Fibroblast of lung (primary cell): Measurements from ENCODE around the gene TGFB2. TPM values are rescaled to one million over a fixed set of nuclear protein-coding genes. Genes with fewer than 3 reads are reported as not detected.

Experiments
- DNase-seq, 2 donors: peaks; one replicate each; pipeline versions ENCODE4 v3.0.0 to v3.0.0-alpha.2; 2010; ENCODE audit warnings: low read depth in 2 of 2
- H2AFZ ChIP-seq: 2 replicates; pipeline ENCODE4 v1.5.1; 2012; ENCODE audit warnings: low read length, control low read depth, inconsistent platforms
- H3K27ac ChIP-seq: 2 replicates; pipeline ENCODE4 v1.5.1; 2011; ENCODE audit warnings: low read length, control low read depth; ENCODE audit not compliant: insufficient read depth
- H3K27me3 ChIP-seq: 2 replicates; pipeline ENCODE4 v1.5.1; 2011; ENCODE audit warnings: mild to moderate bottlenecking, low read length; ENCODE audit not compliant: control insufficient read depth, insufficient read depth
- H3K36me3 ChIP-seq: 2 replicates; pipeline ENCODE4 v1.5.1; 2011; ENCODE audit warnings: low read length; ENCODE audit not compliant: control insufficient read depth, insufficient read depth
- H3K4me1 ChIP-seq: 2 replicates; pipeline ENCODE4 v1.5.1; 2011; ENCODE audit warnings: low read length; ENCODE audit not compliant: control insufficient read depth, insufficient read depth; ENCODE audit errors: extremely low read depth
- H3K4me2 ChIP-seq: 2 replicates; pipeline ENCODE4 v1.5.1; 2011; ENCODE audit warnings: low read length, control low read depth; ENCODE audit not compliant: insufficient read depth; ENCODE audit errors: extremely low read depth
- H3K4me3 ChIP-seq, 4 experiments: fragments of 200-600 bp in 1 of 4; sonication (generic) in 1 of 4; replicated peaks in 1 of 4; 2 replicates each; pipeline ENCODE4 v1.5.1; 2011 to 2016; ENCODE audit warnings: low read length in 4 of 4, low read depth in 3 of 4, mild to moderate bottlenecking in 3 of 4, control low read depth in 2 of 4, inconsistent platforms in 1 of 4, mixed read lengths in 1 of 4; ENCODE audit not compliant: insufficient read depth in 1 of 4; ENCODE audit errors: control extremely low read depth in 1 of 4
- H3K79me2 ChIP-seq: 2 replicates; pipeline ENCODE4 v1.5.1; 2012; ENCODE audit warnings: mild to moderate bottlenecking, low read length, inconsistent platforms; ENCODE audit not compliant: control insufficient read depth, insufficient read depth
- H3K9ac ChIP-seq: 2 replicates; pipeline ENCODE4 v1.5.1; 2011; ENCODE audit warnings: mild to moderate bottlenecking, low read length, control low read depth; ENCODE audit not compliant: insufficient read depth
- H3K9me3 ChIP-seq: 2 replicates; pipeline ENCODE4 v1.5.1; 2012; ENCODE audit warnings: low read depth, low read length; ENCODE audit not compliant: control insufficient read depth, insufficient read depth
- H4K20me1 ChIP-seq: 2 replicates; pipeline ENCODE4 v1.5.1; 2011; ENCODE audit warnings: low read length; ENCODE audit not compliant: control insufficient read depth, insufficient read depth; ENCODE audit errors: extremely low read depth
- CTCF ChIP-seq, 2 donors: IDR thresholded peaks in 1 of 2; conservative IDR thresholded peaks in 1 of 2; 1 replicate in 1 of 2; 2 replicates in 1 of 2; pipeline ENCODE4 v1.5.1; 2011 to 2012; ENCODE audit warnings: low read length in 2 of 2, control low read depth in 1 of 2, inconsistent platforms in 1 of 2, low read depth in 1 of 2, mild to moderate bottlenecking in 1 of 2
- EZH2 ChIP-seq: IDR thresholded peaks from 2 replicates; pipeline ENCODE4 v1.5.1; 2012; ENCODE audit warnings: low read length, control low read depth, mild to moderate bottlenecking; ENCODE audit errors: missing control alignments
- polyA plus RNA-seq, 2 donors: library from polyadenylated mRNA; depleted of rRNA in 1 of 2; stranded (reverse) in 1 of 2; unstranded in 1 of 2; fragments of >200 nt; gene quantifications; 2 replicates each; pipeline ENCODE4 v1.2.1, GENCODE V29; 2011 to 2012; ENCODE audit warnings: missing spikeins in 1 of 2
- total RNA-seq: library from RNA; depleted of rRNA; stranded (reverse); fragments of >200 nt; gene quantifications from 2 replicates; pipeline ENCODE4 v1.2.1, GENCODE V29; 2014

The TGFB2 gene
- total and polyA plus RNA-seq, 2 donors (not counting 1 experiment from before 2014, with no cell fraction given), result 13.9 to 29.1 TPM

- Histone ChIP-seq H3K9ac (no peak overlapping the region), H3K36me3 (no peaks in the 10 kb centered on the region), H3K4me3 (no peak overlapping the region), H3K9me3 (no peaks in the 10 kb centered on the region), H3K4me1 (no peaks in the 10 kb centered on the region), H3K27me3 (no peaks in the 10 kb centered on the region), H2AFZ (no peak overlapping the region), H3K4me2 (no peak overlapping the region), H3K79me2 (no peaks in the 10 kb centered on the region), H4K20me1 (no peaks in the 10 kb centered on the region), H3K27ac (no peak overlapping the region)
- no peak for DNase-seq
- TF ChIP-seq EZH2 (no peak), CTCF (conservative IDR thresholded peaks at IDR 0.05 in 1 of 2, IDR thresholded peaks at IDR 0.05 in 1 of 2; ENCODE audit: low read depth in 1 of 2, low read length in 2 of 2) (no peak)
Observed at GRCh38 chr1:218408135-218408534, 63.0 kb downstream of the TGFB2 start.

- DNase-seq, result no peak
- no peaks in the 10 kb centered on the region for H3K36me3 ChIP-seq
- TF ChIP-seq EZH2 (no peak), CTCF (conservative IDR thresholded peaks at IDR 0.05 in 1 of 2, IDR thresholded peaks at IDR 0.05 in 1 of 2; ENCODE audit: low read depth in 1 of 2, low read length in 2 of 2) (no peak)
- no peak overlapping the region for H3K9ac ChIP-seq
- H3K4me1 ChIP-seq, result no peaks in the 10 kb centered on the region
- no peak overlapping the region for H2AFZ ChIP-seq
- no peaks in the 10 kb centered on the region for H3K9me3 ChIP-seq
- no peak overlapping the region for H3K27ac ChIP-seq
- H3K4me3 ChIP-seq, result no peak overlapping the region
- H4K20me1 ChIP-seq, result no peaks in the 10 kb centered on the region
- H3K79me2 ChIP-seq, result no peaks in the 10 kb centered on the region
- no peak overlapping the region for H3K4me2 ChIP-seq
- H3K27me3 ChIP-seq, result no peaks in the 10 kb centered on the region
Observed at GRCh38 chr1:218408942-218409341, 63.8 kb downstream of the TGFB2 start.

- Histone ChIP-seq H3K27ac (no peak overlapping the region), H3K79me2 (no peaks in the 10 kb centered on the region), H3K4me2 (no peak overlapping the region), H3K4me3 (no peak overlapping the region), H4K20me1 (no peaks in the 10 kb centered on the region), H2AFZ (no peak overlapping the region), H3K9ac (no peak overlapping the region), H3K27me3 (no peaks in the 10 kb centered on the region), H3K9me3 (no peaks in the 10 kb centered on the region), H3K4me1 (no peaks in the 10 kb centered on the region), H3K36me3 (no peaks in the 10 kb centered on the region)
- TF ChIP-seq CTCF (conservative IDR thresholded peaks at IDR 0.05 in 1 of 2, IDR thresholded peaks at IDR 0.05 in 1 of 2; ENCODE audit: low read depth in 1 of 2, low read length in 2 of 2) (no peak), EZH2 (no peak)
- peak in 1 of 2 donors; percentile 87 for DNase-seq
Observed at GRCh38 chr1:218409946-218410510, 64.9 kb downstream of the TGFB2 start.
